Loucy (cell line): ENCODE results near the gene B4GALNT4.

Source experiments
- EZH2phosphoT487 ChIP-seq: fragments of 200-600 bp; IDR thresholded peaks from 2 replicates; pipeline ENCODE4 v1.6.1; 2018; ENCODE audit warnings: antibody characterized with exemption, mild to moderate bottlenecking, moderate library complexity, borderline replicate concordance
- TF ChIP-seq, protein P1 (sequence below): fragments of 200-600 bp; sonication (generic); conservative IDR thresholded peaks from 2 replicates; pipeline ENCODE4 v1.5.1; 2014; ENCODE audit warnings: mild to moderate bottlenecking, antibody characterized with exemption, low read length

DNA sequence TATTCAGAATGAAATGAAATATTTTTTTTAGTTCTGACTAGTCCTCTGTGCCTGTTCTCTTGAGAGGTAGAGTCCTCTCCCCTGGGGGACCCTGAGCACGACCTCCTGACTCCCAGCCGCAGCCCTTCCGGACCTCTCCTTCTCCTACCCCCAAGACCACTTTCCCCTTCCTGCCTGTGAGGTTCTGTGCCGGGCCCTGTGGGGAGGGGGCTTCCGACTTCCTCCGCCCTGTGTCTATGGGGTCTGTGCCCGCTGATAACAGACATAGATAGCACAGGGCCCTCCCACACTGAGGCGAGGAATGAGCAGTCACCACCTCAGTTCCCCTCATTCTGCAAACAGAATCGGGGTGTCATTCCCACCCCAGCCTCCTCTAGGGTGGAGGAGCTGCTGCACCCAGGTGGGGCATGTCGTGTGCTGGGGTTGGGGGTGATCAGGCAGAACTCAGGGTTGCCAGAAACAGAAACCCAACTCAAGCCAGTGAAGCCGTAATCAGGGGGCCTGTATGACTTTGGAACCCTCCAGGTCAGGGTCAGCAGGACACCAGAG is 12.9 kb downstream of the B4GALNT4 start:
- TF ChIP-seq, protein P1, sequence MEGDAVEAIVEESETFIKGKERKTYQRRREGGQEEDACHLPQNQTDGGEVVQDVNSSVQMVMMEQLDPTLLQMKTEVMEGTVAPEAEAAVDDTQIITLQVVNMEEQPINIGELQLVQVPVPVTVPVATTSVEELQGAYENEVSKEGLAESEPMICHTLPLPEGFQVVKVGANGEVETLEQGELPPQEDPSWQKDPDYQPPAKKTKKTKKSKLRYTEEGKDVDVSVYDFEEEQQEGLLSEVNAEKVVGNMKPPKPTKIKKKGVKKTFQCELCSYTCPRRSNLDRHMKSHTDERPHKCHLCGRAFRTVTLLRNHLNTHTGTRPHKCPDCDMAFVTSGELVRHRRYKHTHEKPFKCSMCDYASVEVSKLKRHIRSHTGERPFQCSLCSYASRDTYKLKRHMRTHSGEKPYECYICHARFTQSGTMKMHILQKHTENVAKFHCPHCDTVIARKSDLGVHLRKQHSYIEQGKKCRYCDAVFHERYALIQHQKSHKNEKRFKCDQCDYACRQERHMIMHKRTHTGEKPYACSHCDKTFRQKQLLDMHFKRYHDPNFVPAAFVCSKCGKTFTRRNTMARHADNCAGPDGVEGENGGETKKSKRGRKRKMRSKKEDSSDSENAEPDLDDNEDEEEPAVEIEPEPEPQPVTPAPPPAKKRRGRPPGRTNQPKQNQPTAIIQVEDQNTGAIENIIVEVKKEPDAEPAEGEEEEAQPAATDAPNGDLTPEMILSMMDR: no peak
- TF ChIP-seq EZH2phosphoT487: no peak
